Mesodermal cell (in vitro differentiated cells): ENCODE data around the gene GNA12.

ENCODE experiments used
- H3K27ac ChIP-seq: 2 replicates; pipeline ENCODE4 v1.7.0; 2013; ENCODE audit warnings: mild to moderate bottlenecking, low read depth, low read length, moderate library complexity; ENCODE audit not compliant: severe bottlenecking
- H3K36me3 ChIP-seq: 2 replicates; pipeline ENCODE4 v1.7.1; 2013; ENCODE audit warnings: mild to moderate bottlenecking, low read length, moderate library complexity; ENCODE audit not compliant: control insufficient read depth, insufficient read depth
- H3K4me1 ChIP-seq: one replicate; pipeline ENCODE4 v1.7.1; 2013; ENCODE audit warnings: mild to moderate bottlenecking, low read length; ENCODE audit not compliant: insufficient read depth, control insufficient read depth, poor library complexity, severe bottlenecking
- H3K4me3 ChIP-seq: 2 replicates; pipeline ENCODE4 v1.7.0; 2013; ENCODE audit warnings: low read length, control low read depth, mild to moderate bottlenecking; ENCODE audit not compliant: insufficient read depth, poor library complexity, severe bottlenecking; ENCODE audit errors: extremely low read depth
- H3K9me3 ChIP-seq: 2 replicates; pipeline ENCODE4 v1.7.1; 2013; ENCODE audit warnings: mild to moderate bottlenecking, low read length, moderate library complexity; ENCODE audit not compliant: control insufficient read depth
- WGBS, 2 experiments: methylation state at CpG; one replicate each; pipeline ENCODE4 v1.1.5; 2013; ENCODE audit warnings: missing lambda C conversion rate in 2 of 2; ENCODE audit not compliant: insufficient coverage in 2 of 2; 5-methylcytosine and 5-hydroxymethylcytosine counted together

GNA12 gene

DNA sequence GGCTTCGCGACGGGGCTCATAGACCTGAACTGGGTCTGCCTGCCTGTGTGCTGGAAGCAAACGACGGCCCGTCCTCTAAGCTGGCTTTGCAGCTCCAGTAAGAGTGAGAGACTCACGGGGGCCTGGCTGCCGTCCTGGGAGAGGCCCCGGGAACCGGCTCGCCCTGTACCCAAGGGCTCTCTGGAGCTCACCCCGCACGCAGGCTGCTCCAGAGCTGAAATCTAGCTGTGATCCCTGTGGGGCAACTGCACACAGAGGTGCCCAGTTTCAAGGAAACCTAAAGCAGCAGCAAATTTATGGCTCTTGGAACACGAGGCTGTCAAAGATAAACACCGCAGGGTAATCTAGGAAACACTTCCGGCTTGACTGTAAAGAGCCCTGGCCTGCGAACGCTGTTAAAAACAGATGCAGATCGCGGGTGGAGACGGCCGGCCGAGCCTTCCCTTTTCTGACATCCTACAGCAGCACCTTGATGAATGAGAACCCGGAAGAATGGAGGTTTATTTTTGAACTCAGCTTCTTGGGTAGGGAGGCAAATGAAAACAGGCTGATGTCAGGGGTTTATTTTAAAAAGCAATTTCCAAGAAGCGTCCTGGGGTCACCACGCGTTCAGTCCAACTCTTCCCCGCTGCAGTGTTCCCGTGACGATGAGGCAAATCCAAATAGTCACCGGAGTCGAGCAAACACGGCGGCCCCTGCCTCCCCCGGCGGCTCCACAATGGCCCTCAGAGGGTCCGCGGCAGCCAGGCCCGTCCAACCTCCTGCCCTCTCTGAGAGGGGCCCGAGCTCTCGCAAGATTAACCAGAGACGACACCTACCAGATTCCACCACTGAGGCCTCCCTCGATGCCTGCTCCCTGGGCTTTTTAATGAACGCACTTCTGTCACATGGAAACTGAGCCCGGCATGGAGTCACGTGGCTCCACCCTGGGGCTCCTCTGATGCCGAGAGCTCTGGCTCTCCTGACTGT is 126.5 kb downstream of the GNA12 start:
- WGBS, 2 experiments, result 92 to 93% methylated on average over 42 to 46 of the region's 47 CpGs
- Histone ChIP-seq H3K4me3 (no peak overlapping the region), H3K4me1 (peaks cover 14% of the 10 kb centered on the region), H3K27ac (peak overlapping the region; percentile 59), H3K9me3 (no peaks in the 10 kb centered on the region), H3K36me3 (peaks cover 34% of the 10 kb centered on the region)

DNA sequence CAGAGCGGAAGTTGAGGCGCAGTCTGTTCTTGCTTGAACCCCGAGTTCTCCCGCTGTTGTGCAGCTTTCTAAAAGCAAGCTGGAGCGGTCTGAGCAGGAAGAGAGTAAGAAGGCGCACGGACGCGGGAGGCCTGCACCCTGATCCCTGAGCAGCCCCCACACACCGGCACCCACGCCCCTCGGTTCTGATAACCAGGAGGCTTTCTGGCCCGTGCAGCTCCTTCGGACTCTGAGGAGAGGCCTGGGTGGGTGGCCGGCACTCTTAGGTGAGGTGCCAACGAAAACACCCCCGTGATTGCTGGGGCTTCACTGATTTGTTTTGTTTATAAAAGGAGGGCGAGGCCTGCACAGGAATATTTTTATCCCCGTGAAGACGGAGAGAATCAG is 127.2 kb downstream of the GNA12 start:
- Histone ChIP-seq H3K27ac (peak overlapping the region; percentile 59), H3K4me1 (peaks cover 14% of the 10 kb centered on the region), H3K9me3 (no peaks in the 10 kb centered on the region), H3K4me3 (no peak overlapping the region), H3K36me3 (peaks cover 33% of the 10 kb centered on the region)
- 88 to 95% methylated on average over 8 to 20 of the region's 20 CpGs for WGBS, 2 experiments

DNA sequence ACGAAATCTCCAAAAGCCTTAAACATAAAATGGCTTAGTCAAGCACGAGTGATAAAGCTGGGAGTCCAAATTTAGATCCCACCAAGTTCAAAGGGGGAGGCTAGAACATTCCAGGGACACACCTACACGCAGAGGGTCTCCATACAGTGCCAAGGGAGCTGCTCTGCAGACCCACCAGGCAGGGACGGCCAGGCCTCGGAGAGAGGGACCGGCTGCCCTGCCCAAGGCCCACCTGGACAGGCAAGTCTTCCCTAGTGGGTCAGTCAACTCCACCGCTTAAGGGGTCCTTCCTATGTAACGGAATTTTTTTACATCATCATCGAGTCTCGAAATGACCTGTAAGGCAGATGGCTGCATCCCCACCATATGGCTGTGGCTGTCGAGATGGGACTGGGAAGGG is 127.6 kb downstream of the GNA12 start:
- WGBS, 2 experiments, result 93 to 99% methylated on average over 11 of the region's 11 CpGs
- Histone ChIP-seq H3K9me3 (no peaks in the 10 kb centered on the region), H3K27ac (no peak overlapping the region), H3K4me1 (peaks cover 14% of the 10 kb centered on the region), H3K4me3 (no peak overlapping the region), H3K36me3 (peaks cover 30% of the 10 kb centered on the region)

DNA sequence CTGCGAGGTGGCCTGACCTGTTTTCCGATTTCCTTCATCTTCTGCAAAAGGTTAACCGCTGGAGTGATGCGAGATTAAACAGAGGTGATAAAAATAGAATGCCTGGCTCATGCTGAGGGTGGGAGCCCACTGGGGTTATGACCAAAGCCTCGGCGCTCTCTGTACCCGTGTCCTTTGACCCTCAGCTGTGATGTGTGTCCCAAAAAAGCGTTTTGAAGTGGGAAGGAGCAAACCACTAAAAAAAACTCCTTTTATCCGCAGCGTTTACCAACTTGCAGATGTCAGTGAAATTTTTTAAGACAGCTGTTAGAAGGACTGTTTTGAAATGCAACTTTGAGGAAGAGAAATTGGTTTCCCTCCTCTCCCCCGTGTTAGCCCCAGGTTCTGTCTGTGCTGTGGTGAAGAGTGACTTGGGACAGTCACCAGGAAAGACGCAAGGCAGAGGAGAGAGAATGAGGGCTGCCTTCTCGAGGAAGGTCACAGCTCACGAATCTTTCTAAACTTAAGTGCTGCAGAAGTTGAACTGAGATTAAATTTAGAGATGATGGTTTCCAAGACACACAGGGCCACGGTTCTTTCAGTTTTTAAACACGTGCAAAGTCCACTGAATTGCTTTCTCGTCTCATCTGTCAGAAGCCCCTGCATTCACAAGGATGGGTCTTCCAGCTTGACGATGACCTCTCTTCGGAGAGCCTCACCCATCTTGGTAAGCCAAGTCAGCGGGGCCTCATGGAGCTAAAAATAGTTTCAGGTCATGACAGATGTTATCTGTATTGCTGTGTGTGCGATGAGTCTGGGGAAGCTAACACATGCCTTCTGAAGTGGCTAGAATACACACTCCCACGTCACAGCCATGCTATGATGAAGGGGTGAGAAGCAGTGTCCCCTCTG is 128.5 kb downstream of the GNA12 start:
- Histone ChIP-seq H3K9me3 (no peaks in the 10 kb centered on the region), H3K4me1 (peaks cover 14% of the 10 kb centered on the region), H3K4me3 (no peak overlapping the region), H3K27ac (no peak overlapping the region), H3K36me3 (peaks cover 30% of the 10 kb centered on the region)
- 90 to 95% methylated on average over 17 to 21 of the region's 22 CpGs for WGBS, 2 experiments

DNA sequence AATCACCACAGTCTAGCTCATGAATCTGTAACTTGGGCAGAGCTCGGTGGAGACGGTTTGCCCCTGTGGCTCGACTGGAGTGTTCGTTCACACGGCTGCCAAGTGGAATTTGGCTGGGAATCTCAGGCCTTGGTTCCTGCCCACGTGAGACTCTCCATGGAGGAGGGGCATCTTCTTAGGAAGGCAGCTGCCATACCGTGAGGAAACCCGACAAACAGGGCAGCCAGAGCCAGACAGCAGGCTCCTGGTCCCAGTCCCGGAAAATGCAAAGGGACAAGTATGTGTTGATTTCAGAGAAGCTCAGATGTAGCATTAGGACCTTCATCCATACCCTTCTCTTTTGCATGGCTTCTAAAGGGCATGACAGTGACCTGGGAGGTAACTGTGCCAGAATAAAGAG is 129.5 kb downstream of the GNA12 start:
- Histone ChIP-seq H3K27ac (no peak overlapping the region), H3K4me1 (peaks cover 14% of the 10 kb centered on the region), H3K36me3 (peaks cover 30% of the 10 kb centered on the region), H3K9me3 (no peaks in the 10 kb centered on the region), H3K4me3 (no peak overlapping the region)
- 88 to 95% methylated on average over 6 to 9 of the region's 9 CpGs for WGBS, 2 experiments

DNA sequence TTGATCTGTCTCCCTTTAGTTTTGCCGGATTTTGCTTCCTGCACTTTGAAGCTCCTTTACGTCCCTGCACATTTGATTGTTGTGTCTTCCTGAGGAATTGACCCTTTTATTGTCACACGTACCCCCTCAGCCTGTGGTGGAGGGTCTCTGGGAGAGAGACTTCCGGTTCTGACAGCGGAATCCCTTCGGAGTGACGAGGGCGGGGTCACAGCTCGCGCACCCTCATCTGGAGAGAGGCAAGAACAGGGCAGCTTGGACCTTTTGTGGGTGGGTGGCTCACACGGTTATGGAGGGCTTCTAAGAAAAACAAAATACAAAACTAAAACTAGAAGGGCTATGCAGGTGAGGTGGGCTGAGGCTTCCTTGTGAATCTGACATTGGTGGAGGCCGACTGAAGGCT is 130.1 kb downstream of the GNA12 start:
- H3K4me1 ChIP-seq, result peaks cover 14% of the 10 kb centered on the region
- H3K27ac ChIP-seq, result no peak overlapping the region
- peaks cover 30% of the 10 kb centered on the region for H3K36me3 ChIP-seq
- H3K9me3 ChIP-seq, result no peaks in the 10 kb centered on the region
- 93 to 98% methylated on average over 4 to 8 of the region's 12 CpGs for WGBS, 2 experiments
- H3K4me3 ChIP-seq, result no peak overlapping the region

DNA sequence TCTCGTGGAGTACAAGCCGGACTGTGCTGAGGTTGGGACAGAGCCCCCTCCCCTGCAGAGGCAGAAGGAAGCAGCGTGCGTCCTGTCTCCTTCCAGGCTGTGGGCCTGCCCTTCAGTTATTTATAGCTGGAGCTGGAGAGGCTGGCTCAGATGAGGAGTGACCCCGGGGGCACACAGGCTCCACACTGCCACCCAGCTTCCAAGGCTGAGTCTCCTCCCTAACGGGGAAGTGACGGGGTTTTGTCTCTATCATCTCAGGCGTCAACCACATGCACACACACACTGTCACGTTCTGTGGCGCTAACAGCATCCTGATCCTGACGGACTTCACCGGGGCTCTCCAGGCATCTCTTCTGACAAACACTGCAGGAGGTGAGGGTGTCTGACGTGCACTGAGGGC is 130.7 kb downstream of the GNA12 start:
- Histone ChIP-seq H3K27ac (no peak overlapping the region), H3K36me3 (peaks cover 28% of the 10 kb centered on the region), H3K4me3 (no peak overlapping the region), H3K9me3 (no peaks in the 10 kb centered on the region), H3K4me1 (peaks cover 14% of the 10 kb centered on the region)
- WGBS, 2 experiments, result 73 to 81% methylated on average over 9 to 12 of the region's 13 CpGs

DNA sequence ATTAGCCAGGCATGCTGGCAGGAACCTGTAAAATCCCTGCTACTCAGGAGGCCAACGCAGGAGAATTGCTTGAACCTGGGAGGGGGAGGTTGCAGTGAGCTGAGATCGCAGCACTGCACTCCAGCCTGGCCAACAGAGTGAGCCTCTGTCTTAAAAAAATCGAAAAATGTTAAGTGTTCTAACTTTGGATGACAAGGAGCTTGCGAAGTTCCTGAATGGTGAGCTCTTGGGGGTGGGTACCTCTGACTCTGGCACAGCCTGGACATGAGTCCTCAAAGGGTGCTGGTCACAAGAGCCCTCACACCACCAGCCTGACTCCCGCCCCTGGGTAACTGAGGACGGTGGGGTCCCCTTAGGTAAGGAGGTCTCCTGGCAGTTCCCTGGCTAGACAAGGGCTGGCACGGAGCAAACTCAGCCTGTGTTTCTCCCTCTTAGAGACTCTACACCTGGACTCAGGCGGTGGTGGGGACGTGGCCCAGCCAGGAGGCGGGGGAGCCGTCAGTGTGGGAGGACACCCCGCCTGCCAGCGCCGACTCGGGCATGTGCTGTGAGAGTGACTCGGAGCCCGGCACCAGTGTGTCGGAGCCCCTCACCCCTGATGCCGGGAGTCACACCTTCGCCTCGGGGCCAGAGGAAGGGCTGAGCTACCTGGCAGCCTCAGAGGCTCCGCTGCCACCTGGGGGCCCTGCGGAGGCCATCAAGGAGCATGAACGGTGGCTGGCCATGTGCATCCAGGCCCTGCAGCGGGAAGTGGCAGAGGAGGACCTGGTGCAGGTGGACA is 132.0 kb downstream of the GNA12 start:
- Histone ChIP-seq H3K4me1 (peaks cover 10% of the 10 kb centered on the region), H3K9me3 (no peaks in the 10 kb centered on the region), H3K27ac (no peak overlapping the region), H3K36me3 (peaks cover 17% of the 10 kb centered on the region), H3K4me3 (no peak overlapping the region)
- 95% methylated on average over 21 to 24 of the region's 25 CpGs for WGBS, 2 experiments

DNA sequence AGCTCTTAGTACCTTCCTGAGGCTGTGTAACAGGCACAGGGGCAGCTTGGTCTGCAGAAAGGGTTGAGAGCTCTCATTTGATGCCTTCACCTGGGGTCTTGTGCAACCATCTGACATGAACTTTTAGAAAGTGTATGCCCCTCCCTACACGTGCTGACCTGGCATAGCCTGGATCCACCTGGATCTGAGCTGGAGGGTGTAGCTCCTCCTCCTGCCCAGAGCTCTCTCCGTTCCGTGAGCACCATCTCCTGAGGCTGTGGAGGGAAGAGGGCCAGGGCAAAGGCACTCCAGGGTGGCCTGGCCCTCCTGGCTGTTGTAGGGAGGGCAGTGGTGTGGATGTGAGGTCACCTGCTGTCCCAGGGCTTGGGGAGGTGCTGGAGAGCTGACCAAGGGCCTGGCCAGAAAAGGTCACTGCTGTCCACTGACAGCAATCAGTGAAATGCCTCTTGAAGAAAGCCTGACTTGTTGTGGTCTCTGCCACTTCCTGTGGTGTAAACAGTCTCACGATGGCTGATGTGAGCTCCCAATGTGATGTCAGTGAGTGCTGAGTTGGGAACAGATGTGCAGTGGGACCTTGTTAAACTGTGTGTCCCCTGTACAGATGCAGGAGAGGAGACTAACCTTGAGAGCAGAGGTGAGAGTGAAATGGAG is 133.1 kb downstream of the GNA12 start:
- no peak overlapping the region for H3K4me3 ChIP-seq
- no peak overlapping the region for H3K27ac ChIP-seq
- no peaks in the 10 kb centered on the region for H3K9me3 ChIP-seq
- H3K4me1 ChIP-seq, result peaks cover 7% of the 10 kb centered on the region
- peaks cover 9% of the 10 kb centered on the region for H3K36me3 ChIP-seq
- WGBS, 2 experiments, result 42 to 100% methylated on average over 2 of the region's 4 CpGs

DNA sequence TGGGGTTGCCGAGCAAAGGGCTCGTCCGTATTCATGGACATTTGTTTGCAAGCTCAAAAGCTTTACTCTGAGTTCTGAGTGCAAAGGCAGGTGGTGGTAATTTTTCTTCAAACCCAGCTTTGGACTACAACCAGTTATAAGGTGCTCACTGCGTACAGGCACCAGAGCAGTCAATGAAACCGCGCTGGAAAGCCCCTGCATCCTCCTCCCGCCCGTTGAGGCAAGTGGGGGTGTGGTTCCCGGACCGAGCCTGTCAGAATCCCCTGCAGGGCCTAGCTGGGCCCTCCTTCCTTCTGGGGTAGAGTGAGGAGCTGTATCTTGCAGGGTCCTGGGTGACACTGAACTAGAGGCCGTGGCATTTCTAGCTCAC is 133.8 kb downstream of the GNA12 start:
- peaks cover 6% of the 10 kb centered on the region for H3K4me1 ChIP-seq
- no peak overlapping the region for H3K27ac ChIP-seq
- WGBS, 2 experiments, result 93 to 96% methylated on average over 7 to 10 of the region's 11 CpGs
- no peak overlapping the region for H3K4me3 ChIP-seq
- no peaks in the 10 kb centered on the region for H3K9me3 ChIP-seq
- peaks cover 6% of the 10 kb centered on the region for H3K36me3 ChIP-seq
